Amygdala (tissue), 56 donors: Measurements from ENCODE around the gene ABCA3.
A peak's percentile ranks its signal among the peaks of the same experiment; 100 is the strongest.

ENCODE experiments used
- DNase-seq, 56 donors: peaks; one replicate each; lab custom pipeline; 2025; lab: John Stamatoyannopoulos, UW

The ABCA3 gene

GRCh38 chr16:2237493-2238149 lies 102.9 kb downstream of the ABCA3 start:
- DNase-seq: no peak

GRCh38 chr16:2237102-2237482 lies 103.4 kb downstream of the ABCA3 start:
- no peak for DNase-seq

DNA sequence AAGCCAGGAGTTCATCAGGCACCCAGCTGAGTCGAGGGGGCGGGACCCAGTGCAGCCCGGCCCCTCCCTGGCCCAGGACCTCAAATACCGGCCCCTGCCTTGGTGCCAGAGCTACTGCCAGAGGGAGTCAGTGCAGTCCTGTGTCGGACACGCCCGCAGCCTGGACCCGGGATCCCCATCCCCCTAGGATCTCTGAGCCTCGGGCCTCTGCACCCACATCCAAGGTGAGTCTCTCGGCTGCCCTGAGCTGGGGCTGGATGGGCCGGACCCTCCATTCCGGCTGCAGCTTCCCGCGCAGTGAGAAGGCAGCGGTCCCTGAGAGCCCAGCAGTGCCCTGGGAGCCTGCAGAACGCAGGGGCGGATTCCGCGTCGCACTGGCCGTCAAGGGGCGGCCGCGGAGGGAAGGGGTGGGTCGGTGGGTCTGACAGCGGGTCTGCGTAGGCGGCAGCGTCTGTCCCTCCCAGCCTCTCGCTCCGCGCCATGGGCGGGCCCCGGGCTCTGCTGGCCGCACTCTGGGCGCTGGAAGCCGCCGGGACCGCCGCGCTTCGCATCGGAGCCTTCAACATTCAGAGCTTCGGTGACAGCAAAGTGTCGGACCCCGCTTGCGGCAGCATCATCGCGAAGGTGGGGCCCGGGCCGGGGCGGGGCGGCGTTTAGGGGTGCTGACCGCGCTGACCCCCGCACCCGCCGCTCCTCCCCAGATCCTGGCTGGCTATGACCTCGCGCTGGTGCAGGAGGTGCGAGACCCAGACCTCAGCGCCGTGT lies 104.0 kb downstream of the ABCA3 start, which contains the start of gene DNASE1L2:
Gene DNASE1L2, plus strand, starts transcription at position 108 of the 765 bp plus-strand sequence. Its CDS starts 373 bp downstream, at position 481.
- DNase-seq: no peak

DNA sequence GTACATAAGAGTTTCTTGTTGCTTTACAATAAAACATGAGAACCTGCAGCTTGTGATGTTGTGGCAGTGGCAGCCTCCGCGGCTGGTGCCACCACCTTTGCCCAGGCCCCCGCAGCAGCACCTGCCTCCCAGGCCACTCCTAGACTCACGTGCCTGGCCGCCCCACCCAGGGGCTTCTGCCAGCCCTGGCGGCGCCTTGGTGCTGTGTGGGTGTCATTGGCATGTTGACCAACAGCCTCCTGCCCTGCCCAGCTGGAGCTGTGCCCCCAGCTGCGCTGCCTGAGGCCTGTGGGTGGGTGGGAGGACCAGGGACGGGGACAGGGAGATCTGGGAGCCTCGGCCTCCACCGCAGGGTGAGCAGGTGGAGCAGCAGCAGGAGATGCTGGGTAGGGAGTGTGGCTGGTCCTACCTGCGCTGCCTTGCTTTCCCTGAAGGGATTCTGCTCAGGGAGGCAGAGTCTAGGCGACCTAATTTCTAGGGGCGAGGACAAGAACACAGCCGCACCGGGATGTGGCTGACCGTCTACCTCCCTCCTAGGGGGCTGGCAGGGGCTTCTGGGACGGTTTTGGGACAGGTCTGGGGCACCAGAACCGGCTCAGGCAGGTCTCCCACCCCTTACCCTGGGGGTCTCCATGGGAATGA lies 104.7 kb downstream of the ABCA3 start:
- DNase-seq: no peak

- no peak for DNase-seq
Measured at GRCh38 chr16:2235234-2235651, 105.3 kb downstream of the ABCA3 start.

GRCh38 chr16:2234813-2235170 lies 105.7 kb downstream of the ABCA3 start:
- no peak for DNase-seq

GRCh38 chr16:2233872-2234812 lies 106.4 kb downstream of the ABCA3 start:
- DNase-seq: no peak

GRCh38 chr16:2233046-2233775 lies 107.3 kb downstream of the ABCA3 start:
- DNase-seq: no peak

- DNase-seq: no peak
Measured at GRCh38 chr16:2232094-2232990, 108.2 kb downstream of the ABCA3 start.

GRCh38 chr16:2231016-2231931 lies 109.3 kb downstream of the ABCA3 start:
- DNase-seq: peak in 1 of 56 donors; percentile 12

DNA sequence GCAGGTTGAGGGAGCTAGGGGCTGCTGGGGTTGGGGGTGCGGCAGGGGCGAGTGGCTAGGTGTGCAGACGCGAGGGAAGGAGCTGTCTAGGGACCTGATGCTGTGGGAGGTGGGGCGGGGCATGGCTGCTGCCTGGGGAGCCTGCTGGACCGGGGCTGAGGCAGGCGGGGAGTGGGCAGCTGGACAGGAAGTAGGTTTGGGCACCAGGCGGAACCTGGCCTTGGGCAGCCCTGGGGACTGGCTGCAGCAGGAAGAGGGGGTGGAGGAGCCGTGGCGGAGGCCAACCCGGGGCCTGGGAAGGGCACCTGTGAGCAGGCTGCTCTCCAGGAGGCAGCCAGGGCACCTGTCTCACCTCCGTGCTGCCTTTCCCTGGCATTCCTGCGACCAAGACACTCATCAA lies 110.2 kb downstream of the ABCA3 start:
- DNase-seq: no peak

DNA sequence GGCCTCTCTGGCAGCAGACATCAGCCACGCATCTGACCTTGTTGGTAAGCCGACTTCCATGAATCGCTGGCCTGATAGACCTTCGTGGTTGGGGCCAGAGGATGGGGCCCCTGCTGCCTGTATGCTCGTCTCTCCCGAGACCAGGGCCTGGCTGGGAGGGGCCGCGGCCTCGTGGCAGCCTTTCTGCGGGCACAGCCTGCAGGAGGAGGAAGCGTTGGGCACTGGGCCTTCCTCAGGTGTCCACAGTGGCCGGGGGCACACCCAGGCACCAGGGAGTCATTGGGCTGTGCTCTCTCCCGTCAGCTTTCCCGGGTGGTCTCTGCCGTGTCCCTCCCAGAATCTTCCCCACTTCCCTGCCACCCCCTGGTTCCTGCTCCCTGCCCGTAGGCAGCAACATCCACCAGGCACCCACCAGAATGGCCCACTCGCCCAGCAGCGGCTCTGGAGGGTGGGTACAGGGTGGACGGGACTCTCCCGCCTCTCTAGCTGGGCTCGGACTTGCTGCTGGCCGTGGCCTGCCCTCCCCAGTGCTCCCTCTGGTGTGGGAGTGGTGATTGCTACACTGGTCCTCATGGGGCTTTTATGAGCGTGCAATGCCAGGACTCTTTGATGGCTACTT lies 110.8 kb downstream of the ABCA3 start:
- no peak for DNase-seq

- DNase-seq: no peak
Measured at GRCh38 chr16:2229091-2229490, 111.4 kb downstream of the ABCA3 start.

DNA sequence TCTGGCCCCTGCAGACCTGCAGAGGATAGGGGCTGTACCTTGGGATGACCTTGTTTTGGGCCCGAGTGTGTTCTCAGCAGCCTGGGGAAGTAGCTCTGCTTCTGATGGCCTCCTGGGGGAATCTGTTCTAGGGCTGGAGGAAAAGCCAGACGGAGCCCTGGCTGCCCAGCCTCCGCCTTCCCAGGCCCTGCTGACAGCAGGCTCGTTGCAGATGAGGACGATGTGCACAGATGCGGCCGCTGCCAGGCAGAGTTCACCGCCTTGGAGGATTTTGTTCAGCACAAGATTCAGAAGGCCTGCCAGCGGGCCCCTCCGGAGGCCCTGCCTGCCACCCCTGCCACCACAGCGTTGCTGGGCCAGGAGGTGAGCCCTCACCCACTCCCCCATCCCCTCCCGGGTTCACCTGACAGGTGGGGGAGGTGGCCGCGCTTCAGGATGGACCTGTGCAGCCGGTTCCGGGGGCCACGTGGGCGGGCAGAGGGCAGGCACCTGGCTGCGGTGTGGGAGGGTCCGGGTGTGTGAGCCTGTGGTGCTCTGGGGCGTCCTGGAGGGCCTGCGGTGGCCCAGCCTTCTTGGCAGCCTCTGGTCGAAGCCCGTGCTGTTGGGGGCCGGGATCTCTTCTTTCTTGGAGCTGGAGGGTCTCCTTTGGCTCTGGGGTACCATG lies 112.2 kb downstream of the ABCA3 start:
- no peak for DNase-seq

- no peak for DNase-seq
Measured at GRCh38 chr16:2226918-2227317, 113.6 kb downstream of the ABCA3 start.

- DNase-seq: no peak
Measured at GRCh38 chr16:2226245-2226793, 114.2 kb downstream of the ABCA3 start.
